Body of pancreas (tissue), 4 donors: ENCODE data around the gene RPS16. TPM values are rescaled to one million over a fixed set of nuclear protein-coding genes. Genes with fewer than 3 reads are reported as not detected.

Experiments used
- ATAC-seq: fragments of 150-250 bp; one replicate; pipeline ENCODE4 v1.9.1; 2016
- DNase-seq, 4 donors: peaks; one replicate each; pipeline ENCODE4 v3.0.0-alpha.2; 2019
- H3K27ac ChIP-seq, 4 donors: fragments of 200-600 bp; sonication (generic); 1 replicate in 3 of 4; 2 replicates in 1 of 4; pipeline versions ENCODE4 v1.5.1 to v1.6.1; 2016 to 2019; ENCODE audit warnings: mild to moderate bottlenecking in 1 of 4, mixed read lengths in 1 of 4, moderate library complexity in 1 of 4
- H3K27me3 ChIP-seq, 2 donors: fragments of 200-600 bp; sonication (generic); one replicate each; pipeline ENCODE4 v1.6.0; 2016; ENCODE audit warnings: mild to moderate bottlenecking in 1 of 2
- H3K36me3 ChIP-seq, 2 donors: fragments of 200-600 bp; sonication (generic); replicated peaks in 1 of 2; 2 replicates each; pipeline ENCODE4 v1.5.1; 2016; ENCODE audit warnings: low read depth in 2 of 2; ENCODE audit not compliant: insufficient read depth in 1 of 2
- H3K4me1 ChIP-seq: fragments of 200-600 bp; sonication (generic); one replicate; pipeline ENCODE4 v1.6.0; 2016
- H3K4me3 ChIP-seq, 2 donors: fragments of 200-600 bp; sonication (generic); 1 replicate in 1 of 2; 2 replicates in 1 of 2; pipeline ENCODE4 v1.5.1; 2016 to 2019
- H3K9me3 ChIP-seq, 3 donors: fragments of 200-600 bp; sonication (generic); 1 replicate in 2 of 3; 2 replicates in 1 of 3; pipeline ENCODE4 v1.5.1; 2016
- CTCF ChIP-seq, 7 experiments: fragments of 450-650 bp in 4 of 7; fragments of 200-600 bp in 3 of 7; sonication (generic) in 3 of 7; IDR thresholded peaks; one replicate each; pipeline ENCODE4 v1.5.1; 2016 to 2019; ENCODE audit warnings: antibody characterized with exemption in 7 of 7
- POLR2A ChIP-seq, 3 donors: fragments of 450-650 bp; IDR thresholded peaks; one replicate each; pipeline ENCODE4 v1.6.1; 2016; ENCODE audit warnings: antibody characterized with exemption in 3 of 3, mild to moderate bottlenecking in 2 of 3
- WGBS, 2 donors: methylation state at CpG; one replicate each; pipeline ENCODE4 v1.1.5; 2017; 5-methylcytosine and 5-hydroxymethylcytosine counted together
- intact Hi-C: fragments of 100-400 bp; cut with DNase I; formaldehyde crosslinking; loops from one replicate; pipeline ENCODE4 v1.15.1; 2023
- total RNA-seq, 2 donors: library from RNA; depleted of rRNA; stranded (reverse); fragments of >200 nt; gene quantifications; one replicate each; pipeline ENCODE4 v1.1.0, GENCODE V29; 2016

RPS16 gene
- total RNA-seq, 2 donors from 2014 or later: 573 to 1,475 TPM

- DNase-seq (no peak), ATAC-seq (no peak)
- Histone ChIP-seq H3K9me3 (no peaks in the 10 kb centered on the region), H3K27ac (peak overlapping the region; percentile 92 to 98 (median 96)), H3K4me1 (peaks cover 58% of the 10 kb centered on the region), H3K27me3 (no peaks in the 10 kb centered on the region), H3K4me3 (peak overlapping the region in 1 of 2 donors; percentile 94), H3K36me3 (no peaks in the 10 kb centered on the region)
- no peak for TF ChIP-seq CTCF (IDR thresholded peaks at IDR 0.05)
- TF ChIP-seq POLR2A (IDR thresholded peaks at IDR 0.05): no peak
- WGBS, 2 donors: 12 to 15% methylated on average over 17 to 22 of the region's 22 CpGs
- intact Hi-C loops: no loop called here
Observed at GRCh38 chr19:39405958-39406655, 29.6 kb downstream of the RPS16 start.

- Histone ChIP-seq H3K27ac (peak overlapping the region; percentile 1 to 98 (median 96)), H3K4me1 (peaks cover 51% of the 10 kb centered on the region), H3K4me3 (no peak overlapping the region), H3K36me3 (no peaks in the 10 kb centered on the region), H3K27me3 (no peaks in the 10 kb centered on the region), H3K9me3 (no peaks in the 10 kb centered on the region)
- WGBS, 2 donors: 84 to 91% methylated on average over 13 to 17 of the region's 17 CpGs
- intact Hi-C loops: no loop called here
- TF ChIP-seq POLR2A (IDR thresholded peaks at IDR 0.05) (no peak), CTCF (IDR thresholded peaks at IDR 0.05) (no peak)
- no peak for DNase-seq
- no peak for ATAC-seq
Observed at GRCh38 chr19:39405261-39405957, 30.3 kb downstream of the RPS16 start.

- intact Hi-C loops: no loop called here
- no peak overlapping the region for H3K4me3 ChIP-seq
- ATAC-seq: peak; percentile 38
Observed at GRCh38 chr19:39403331-39404312, 32.1 kb downstream of the RPS16 start.

More at GRCh38 chr19:39403331-39404312, 32.1 kb downstream of the RPS16 start:
- peak; percentile 81 to 96 (median 88) for DNase-seq
- 36 to 46% methylated on average over 18 to 42 of the region's 43 CpGs for WGBS, 2 donors
- H3K9me3 ChIP-seq: no peaks in the 10 kb centered on the region
- peak overlapping the region; percentile 91 to 98 (median 96) for H3K27ac ChIP-seq
- no peaks in the 10 kb centered on the region for H3K27me3 ChIP-seq
- peaks cover 44% of the 10 kb centered on the region for H3K4me1 ChIP-seq
- H3K36me3 ChIP-seq: no peaks in the 10 kb centered on the region
- TF ChIP-seq CTCF (IDR thresholded peaks at IDR 0.05): no peak
- peak; percentile 26 to 64 (median 58) for TF ChIP-seq POLR2A (IDR thresholded peaks at IDR 0.05)
